ENCODE results near the gene CLASP2. TPM values are rescaled to one million over a fixed set of nuclear protein-coding genes. Genes with fewer than 3 reads are reported as not detected.
A peak's percentile ranks its signal among the peaks of the same experiment; 100 is the strongest.

Gene CLASP2
- total RNA-seq, 1 experiment from 2014 or later = 40.4 TPM

DNA sequence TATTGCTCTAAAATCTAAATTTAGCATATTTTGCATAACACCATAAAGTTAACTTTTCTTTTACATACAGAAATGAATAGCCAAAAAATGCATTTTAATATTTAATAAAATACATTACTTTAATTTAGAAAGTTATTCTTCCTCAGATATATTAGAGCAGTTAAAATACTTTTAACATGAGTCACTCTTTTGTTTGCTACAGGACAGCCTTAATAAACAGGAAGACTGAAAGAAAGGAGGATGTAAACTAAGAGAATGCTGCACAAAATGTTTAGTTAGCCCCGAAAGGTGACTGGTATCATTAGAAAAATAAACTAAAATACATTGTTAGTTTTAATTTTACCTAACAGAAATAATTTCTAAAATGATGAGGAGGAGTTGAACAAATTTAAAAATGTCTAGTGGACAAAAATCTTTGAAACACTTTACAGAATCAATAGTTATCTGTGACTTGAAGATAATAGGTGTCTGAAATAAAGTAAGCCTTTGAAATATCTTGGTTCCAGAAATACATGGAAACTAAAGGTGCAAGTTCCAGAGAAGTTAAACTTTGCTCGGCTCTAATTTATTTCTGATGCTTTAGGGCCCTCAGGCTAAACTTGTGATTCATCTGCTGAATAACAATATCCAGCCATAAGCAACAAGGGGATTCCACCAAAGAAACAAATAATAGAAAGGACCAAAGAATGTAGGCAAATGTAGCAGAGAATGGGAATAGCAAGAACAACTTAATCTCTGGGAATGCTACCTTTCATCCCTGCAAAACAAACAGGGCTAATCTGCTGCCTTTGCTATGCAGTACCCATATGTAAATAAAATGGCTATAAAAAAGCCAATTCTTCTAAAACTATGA lies 139.5 kb downstream of the CLASP2 start:
- no TSS peak for BruUV-seq (replicated peaks)
- CTCF ChIA-PET = no interaction called here
- DNase-seq (ENCODE audit: low read depth, low spot score) = no peak
- H3K4me1 ChIP-seq (ENCODE audit: control insufficient read depth, insufficient read depth, low read length) = peaks cover 15% of the 10 kb centered on the region
- no peak for TF ChIP-seq POLR2AphosphoS5 (IDR thresholded peaks at IDR 0.05; ENCODE audit: low read depth, low read length)
- TF ChIP-seq SIN3A (IDR thresholded peaks at IDR 0.05; ENCODE audit: borderline replicate concordance, insufficient read depth, low read depth, low read length) = no peak
- no peak for TF ChIP-seq TCF7L2 (IDR thresholded peaks at IDR 0.05; ENCODE audit: low read depth, low read length)
- TF ChIP-seq, protein P1, sequence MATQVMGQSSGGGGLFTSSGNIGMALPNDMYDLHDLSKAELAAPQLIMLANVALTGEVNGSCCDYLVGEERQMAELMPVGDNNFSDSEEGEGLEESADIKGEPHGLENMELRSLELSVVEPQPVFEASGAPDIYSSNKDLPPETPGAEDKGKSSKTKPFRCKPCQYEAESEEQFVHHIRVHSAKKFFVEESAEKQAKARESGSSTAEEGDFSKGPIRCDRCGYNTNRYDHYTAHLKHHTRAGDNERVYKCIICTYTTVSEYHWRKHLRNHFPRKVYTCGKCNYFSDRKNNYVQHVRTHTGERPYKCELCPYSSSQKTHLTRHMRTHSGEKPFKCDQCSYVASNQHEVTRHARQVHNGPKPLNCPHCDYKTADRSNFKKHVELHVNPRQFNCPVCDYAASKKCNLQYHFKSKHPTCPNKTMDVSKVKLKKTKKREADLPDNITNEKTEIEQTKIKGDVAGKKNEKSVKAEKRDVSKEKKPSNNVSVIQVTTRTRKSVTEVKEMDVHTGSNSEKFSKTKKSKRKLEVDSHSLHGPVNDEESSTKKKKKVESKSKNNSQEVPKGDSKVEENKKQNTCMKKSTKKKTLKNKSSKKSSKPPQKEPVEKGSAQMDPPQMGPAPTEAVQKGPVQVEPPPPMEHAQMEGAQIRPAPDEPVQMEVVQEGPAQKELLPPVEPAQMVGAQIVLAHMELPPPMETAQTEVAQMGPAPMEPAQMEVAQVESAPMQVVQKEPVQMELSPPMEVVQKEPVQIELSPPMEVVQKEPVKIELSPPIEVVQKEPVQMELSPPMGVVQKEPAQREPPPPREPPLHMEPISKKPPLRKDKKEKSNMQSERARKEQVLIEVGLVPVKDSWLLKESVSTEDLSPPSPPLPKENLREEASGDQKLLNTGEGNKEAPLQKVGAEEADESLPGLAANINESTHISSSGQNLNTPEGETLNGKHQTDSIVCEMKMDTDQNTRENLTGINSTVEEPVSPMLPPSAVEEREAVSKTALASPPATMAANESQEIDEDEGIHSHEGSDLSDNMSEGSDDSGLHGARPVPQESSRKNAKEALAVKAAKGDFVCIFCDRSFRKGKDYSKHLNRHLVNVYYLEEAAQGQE (IDR thresholded peaks at IDR 0.05; ENCODE audit: insufficient read depth in 1 of 2, low read depth in 2 of 2, low read length in 1 of 2) = no peak
- TF ChIP-seq, protein P2, sequence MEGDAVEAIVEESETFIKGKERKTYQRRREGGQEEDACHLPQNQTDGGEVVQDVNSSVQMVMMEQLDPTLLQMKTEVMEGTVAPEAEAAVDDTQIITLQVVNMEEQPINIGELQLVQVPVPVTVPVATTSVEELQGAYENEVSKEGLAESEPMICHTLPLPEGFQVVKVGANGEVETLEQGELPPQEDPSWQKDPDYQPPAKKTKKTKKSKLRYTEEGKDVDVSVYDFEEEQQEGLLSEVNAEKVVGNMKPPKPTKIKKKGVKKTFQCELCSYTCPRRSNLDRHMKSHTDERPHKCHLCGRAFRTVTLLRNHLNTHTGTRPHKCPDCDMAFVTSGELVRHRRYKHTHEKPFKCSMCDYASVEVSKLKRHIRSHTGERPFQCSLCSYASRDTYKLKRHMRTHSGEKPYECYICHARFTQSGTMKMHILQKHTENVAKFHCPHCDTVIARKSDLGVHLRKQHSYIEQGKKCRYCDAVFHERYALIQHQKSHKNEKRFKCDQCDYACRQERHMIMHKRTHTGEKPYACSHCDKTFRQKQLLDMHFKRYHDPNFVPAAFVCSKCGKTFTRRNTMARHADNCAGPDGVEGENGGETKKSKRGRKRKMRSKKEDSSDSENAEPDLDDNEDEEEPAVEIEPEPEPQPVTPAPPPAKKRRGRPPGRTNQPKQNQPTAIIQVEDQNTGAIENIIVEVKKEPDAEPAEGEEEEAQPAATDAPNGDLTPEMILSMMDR (IDR thresholded peaks at IDR 0.05) = no peak
- no peaks in the 10 kb centered on the region for H3K27me3 ChIP-seq (ENCODE audit: control insufficient read depth, insufficient read depth, low read length)
- ATAC-seq = peak; percentile 80
- H3K27ac ChIP-seq (ENCODE audit: low read length) = no peak overlapping the region
- H3K36me3 ChIP-seq (ENCODE audit: control insufficient read depth, insufficient read depth, low read length) = no peaks in the 10 kb centered on the region; the same call in 1 of the 2 replicates
- H3K9me3 ChIP-seq (ENCODE audit: control insufficient read depth, insufficient read depth, low read depth, low read length) = no peaks in the 10 kb centered on the region
- intact Hi-C loops (cut with micrococcal nuclease; ENCODE audit: unreplicated experiment) = no loop called here
- POLR2A ChIA-PET = no interaction called here
- no peak overlapping the region for H3K4me3 ChIP-seq (ENCODE audit: low read depth in 2 of 2, low read length in 2 of 2)
- in situ Hi-C loops (cut with HindIII; ENCODE audit: low pct_unique_long_range_greater_than_20kb, low sequenced_read_pairs) = no loop called here

DNA sequence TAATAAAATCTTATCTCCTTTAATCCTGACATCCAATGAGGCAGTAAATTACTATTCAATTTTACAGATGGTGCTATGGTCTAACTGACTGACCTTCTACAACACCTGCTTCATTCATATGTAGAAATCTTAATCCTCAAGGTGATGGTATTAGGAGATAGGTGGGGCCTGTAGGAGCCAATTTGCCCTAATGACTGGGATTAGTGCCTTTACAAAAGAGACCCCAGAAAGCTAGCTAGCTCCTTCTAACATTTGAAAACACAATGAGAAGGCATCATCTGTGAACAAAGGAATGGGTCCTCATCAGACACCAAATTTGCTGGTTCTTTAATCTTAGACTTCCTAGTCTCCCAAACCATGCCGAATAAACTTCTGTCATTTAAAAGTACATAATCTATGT lies 140.5 kb downstream of the CLASP2 start:
- in situ Hi-C loops (cut with HindIII; ENCODE audit: low pct_unique_long_range_greater_than_20kb, low sequenced_read_pairs) = no loop called here
- TF ChIP-seq POLR2AphosphoS5 (IDR thresholded peaks at IDR 0.05; ENCODE audit: low read depth, low read length) (no peak), TCF7L2 (IDR thresholded peaks at IDR 0.05; ENCODE audit: low read depth, low read length) (no peak), SIN3A (IDR thresholded peaks at IDR 0.05; ENCODE audit: borderline replicate concordance, insufficient read depth, low read depth, low read length) (no peak)
- TF ChIP-seq, protein P2 (IDR thresholded peaks at IDR 0.05) = no peak
- TF ChIP-seq, protein P1 (IDR thresholded peaks at IDR 0.05; ENCODE audit: insufficient read depth in 1 of 2, low read depth in 2 of 2, low read length in 1 of 2) = no peak
- no peak overlapping the region for H3K4me3 ChIP-seq (ENCODE audit: low read depth in 2 of 2, low read length in 2 of 2)
- ChIA-PET CTCF (no interaction called here), POLR2A (no interaction called here)
- ATAC-seq (no peak), DNase-seq (ENCODE audit: low read depth, low spot score) (no peak)
- no peaks in the 10 kb centered on the region for H3K9me3 ChIP-seq (ENCODE audit: control insufficient read depth, insufficient read depth, low read depth, low read length)
- no TSS peak for BruUV-seq (replicated peaks)
- peaks cover 15% of the 10 kb centered on the region for H3K4me1 ChIP-seq (ENCODE audit: control insufficient read depth, insufficient read depth, low read length)
- H3K36me3 ChIP-seq (ENCODE audit: control insufficient read depth, insufficient read depth, low read length) = no peaks in the 10 kb centered on the region; the same call in 1 of the 2 replicates
- H3K27me3 ChIP-seq (ENCODE audit: control insufficient read depth, insufficient read depth, low read length) = no peaks in the 10 kb centered on the region
- intact Hi-C loops (cut with micrococcal nuclease; ENCODE audit: unreplicated experiment) = no loop called here
- no peak overlapping the region for H3K27ac ChIP-seq (ENCODE audit: low read length)

Measured in Panc1 (cell line).